Peyer's patch (tissue), 4 donors: Measurements from ENCODE around the gene CHTOP.

ENCODE experiments used
- POLR2A ChIP-seq, 2 donors: fragments of 450-650 bp; IDR thresholded peaks; one replicate each; pipeline ENCODE4 v1.5.1; 2017; ENCODE audit warnings: antibody characterized with exemption in 2 of 2, mild to moderate bottlenecking in 2 of 2, moderate library complexity in 2 of 2
- TF ChIP-seq, protein P1 (sequence below), 6 experiments: fragments of 450-650 bp in 4 of 6; fragments of 200-600 bp in 2 of 6; sonication (generic) in 1 of 6; IDR thresholded peaks; one replicate each; pipeline ENCODE4 v1.5.1; 2017 to 2019; ENCODE audit warnings: antibody characterized with exemption in 6 of 6, mild to moderate bottlenecking in 3 of 6, moderate library complexity in 1 of 6

DNA sequence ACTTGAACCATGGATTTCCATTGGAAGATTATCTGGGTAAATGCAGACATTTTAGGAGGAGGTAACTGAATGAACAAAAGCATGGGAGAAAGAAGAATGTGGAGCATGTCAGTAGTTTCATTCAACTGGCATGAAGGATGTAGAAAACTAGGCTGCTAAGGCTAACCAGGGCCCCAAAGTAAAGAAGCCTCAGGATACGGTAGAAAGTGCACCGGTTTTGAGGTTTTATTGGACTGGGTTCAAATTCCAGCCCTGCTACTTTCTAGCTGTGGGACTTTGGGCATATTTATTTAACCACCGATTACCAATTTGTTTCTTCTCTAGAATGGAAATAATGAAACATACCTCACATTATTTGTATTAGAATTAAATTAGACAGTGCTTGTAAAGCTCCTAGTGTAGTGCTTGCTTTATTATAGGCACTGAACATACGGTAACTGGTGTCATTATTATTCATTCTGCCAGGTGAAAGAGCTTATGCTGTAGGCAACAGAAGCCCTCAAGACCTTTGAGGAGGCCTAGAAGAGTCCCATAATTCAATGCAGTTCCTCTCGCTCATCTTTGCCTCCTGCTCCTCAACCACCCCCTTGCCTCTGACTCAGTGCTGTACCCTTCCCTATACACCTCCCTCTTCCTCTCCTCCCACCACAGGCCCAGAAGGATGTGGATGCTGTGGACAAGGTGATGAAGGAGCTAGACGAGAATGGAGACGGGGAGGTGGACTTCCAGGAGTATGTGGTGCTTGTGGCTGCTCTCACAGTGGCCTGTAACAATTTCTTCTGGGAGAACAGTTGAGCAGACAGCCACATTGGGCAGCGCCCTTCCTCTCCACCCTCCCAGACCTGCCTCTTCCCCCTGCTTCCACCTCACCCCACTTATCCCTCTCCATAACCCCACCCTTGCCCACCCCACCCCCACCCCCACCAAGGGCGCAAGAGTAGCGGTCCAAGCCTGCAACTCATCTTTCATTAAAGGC lies 2.5 kb upstream of the CHTOP start:
- no peak for TF ChIP-seq POLR2A (IDR thresholded peaks at IDR 0.05)
- TF ChIP-seq, protein P1, sequence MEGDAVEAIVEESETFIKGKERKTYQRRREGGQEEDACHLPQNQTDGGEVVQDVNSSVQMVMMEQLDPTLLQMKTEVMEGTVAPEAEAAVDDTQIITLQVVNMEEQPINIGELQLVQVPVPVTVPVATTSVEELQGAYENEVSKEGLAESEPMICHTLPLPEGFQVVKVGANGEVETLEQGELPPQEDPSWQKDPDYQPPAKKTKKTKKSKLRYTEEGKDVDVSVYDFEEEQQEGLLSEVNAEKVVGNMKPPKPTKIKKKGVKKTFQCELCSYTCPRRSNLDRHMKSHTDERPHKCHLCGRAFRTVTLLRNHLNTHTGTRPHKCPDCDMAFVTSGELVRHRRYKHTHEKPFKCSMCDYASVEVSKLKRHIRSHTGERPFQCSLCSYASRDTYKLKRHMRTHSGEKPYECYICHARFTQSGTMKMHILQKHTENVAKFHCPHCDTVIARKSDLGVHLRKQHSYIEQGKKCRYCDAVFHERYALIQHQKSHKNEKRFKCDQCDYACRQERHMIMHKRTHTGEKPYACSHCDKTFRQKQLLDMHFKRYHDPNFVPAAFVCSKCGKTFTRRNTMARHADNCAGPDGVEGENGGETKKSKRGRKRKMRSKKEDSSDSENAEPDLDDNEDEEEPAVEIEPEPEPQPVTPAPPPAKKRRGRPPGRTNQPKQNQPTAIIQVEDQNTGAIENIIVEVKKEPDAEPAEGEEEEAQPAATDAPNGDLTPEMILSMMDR (IDR thresholded peaks at IDR 0.05), result no peak
